Measurements from ENCODE around the gene CTNNA1. TPM values are rescaled to one million over a fixed set of nuclear protein-coding genes. Genes with fewer than 3 reads are reported as not detected.

Gene CTNNA1
- polyA plus RNA-seq, 1 of the 3 experiments (the other 2 are of a cell fraction), result 130 TPM

DNA sequence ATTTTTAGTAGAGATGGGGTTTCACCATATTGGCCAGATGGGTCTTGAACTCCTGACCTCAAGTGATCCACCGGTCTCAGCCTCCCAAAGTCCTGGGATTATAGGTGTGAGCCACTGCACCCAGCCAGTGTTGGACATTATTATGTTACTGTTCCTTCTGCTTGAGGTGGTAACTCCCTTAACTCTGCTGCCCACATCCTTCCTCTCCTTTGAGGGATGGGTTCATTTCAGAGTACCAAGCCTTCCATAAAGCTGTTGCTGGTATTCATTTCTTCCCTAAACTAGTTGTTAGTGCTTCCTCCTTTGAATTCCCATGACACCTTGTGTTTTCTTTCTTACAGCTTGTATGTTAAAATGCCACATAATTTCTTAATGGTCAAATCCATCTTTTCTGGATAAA, 54.0 kb downstream of the CTNNA1 start:
- WGBS (ENCODE audit: low lambda C conversion rate), result 100% methylated on average over 1 of the region's 1 CpG
- peaks cover 6% of the 10 kb centered on the region for H3F3A ChIP-seq (replicated peaks; ENCODE audit: insufficient read depth)
- peaks cover 66% of the 10 kb centered on the region for H4K20me1 ChIP-seq (ENCODE audit: insufficient read depth)
- H3K27ac ChIP-seq (ENCODE audit: low read depth in 2 of 2, low read length in 1 of 2), result no peak overlapping the region
- H3K4me3 ChIP-seq (ENCODE audit: low read depth in 2 of 2, low read length in 1 of 2), result no peak overlapping the region
- H3K4me1 ChIP-seq (ENCODE audit: control insufficient read depth in 1 of 2, insufficient read depth in 2 of 2, low read depth in 1 of 2, low read length in 1 of 2), result peaks cover 0 to 10% of the 10 kb centered on the region in 2 experiments; a peak in 1 of 4 replicates
- CTCF ChIA-PET, result interaction anchor here (0.9 kb wide), 1 partner anchor 17 kb away, joined by 3 read pairs; no protein-coding TSS in a partner anchor
- no peaks in the 10 kb centered on the region for H3K27me3 ChIP-seq (ENCODE audit: insufficient read depth)
- no peak overlapping the region for H3K9ac ChIP-seq
- peaks cover 84% of the 10 kb centered on the region for H3K79me2 ChIP-seq (ENCODE audit: insufficient read depth)
- POLR2A ChIA-PET, result no interaction called here
- H2AFZ ChIP-seq (ENCODE audit: low read depth), result no peak overlapping the region
- no peak for TF ChIP-seq FOXJ3 (CRISPR knock-in tag; IDR thresholded peaks at IDR 0.05)
- TF ChIP-seq POLR2AphosphoS5 (IDR thresholded peaks at IDR 0.05; ENCODE audit: low read depth, low read length), result no peak
- no peak for TF ChIP-seq EZH2phosphoT487 (IDR thresholded peaks at IDR 0.05; ENCODE audit: borderline replicate concordance, low read depth)
- TF ChIP-seq GATA2 (CRISPR knock-in tag; IDR thresholded peaks at IDR 0.05), result no peak
- no peak for TF ChIP-seq SMC3 (IDR thresholded peaks at IDR 0.05; ENCODE audit: low read depth, low read length)
- TF ChIP-seq NFIC (IDR thresholded peaks at IDR 0.05; ENCODE audit: borderline replicate concordance), result no peak
- TF ChIP-seq TAF1 (IDR thresholded peaks at IDR 0.05; ENCODE audit: borderline replicate concordance, low read depth, low read length), result no peak
- TF ChIP-seq MXI1 (IDR thresholded peaks at IDR 0.05; ENCODE audit: low read depth, low read length), result no peak
- no peak for TF ChIP-seq EP300 (IDR thresholded peaks at IDR 0.05; ENCODE audit: borderline replicate concordance in 1 of 2, low read depth in 1 of 2, low read length in 1 of 2)
- no peak for TF ChIP-seq MEF2A (IDR thresholded peaks at IDR 0.05; ENCODE audit: borderline replicate concordance, low read depth)
- no peak for TF ChIP-seq TEAD4 (IDR thresholded peaks at IDR 0.05; ENCODE audit: borderline replicate concordance, insufficient read depth)
- TF ChIP-seq JUND (IDR thresholded peaks at IDR 0.05), result no peak
- no peak for TF ChIP-seq RFX5 (IDR thresholded peaks at IDR 0.05; ENCODE audit: low read length)
- TF ChIP-seq, protein P1, sequence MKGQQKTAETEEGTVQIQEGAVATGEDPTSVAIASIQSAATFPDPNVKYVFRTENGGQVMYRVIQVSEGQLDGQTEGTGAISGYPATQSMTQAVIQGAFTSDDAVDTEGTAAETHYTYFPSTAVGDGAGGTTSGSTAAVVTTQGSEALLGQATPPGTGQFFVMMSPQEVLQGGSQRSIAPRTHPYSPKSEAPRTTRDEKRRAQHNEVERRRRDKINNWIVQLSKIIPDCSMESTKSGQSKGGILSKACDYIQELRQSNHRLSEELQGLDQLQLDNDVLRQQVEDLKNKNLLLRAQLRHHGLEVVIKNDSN (IDR thresholded peaks at IDR 0.05; ENCODE audit: borderline replicate concordance, low read depth), result no peak
- TF ChIP-seq ELF1 (IDR thresholded peaks at IDR 0.05), result no peak
- no peak for TF ChIP-seq GABPA (IDR thresholded peaks at IDR 0.05; ENCODE audit: low read depth)
- TF ChIP-seq, protein P2, sequence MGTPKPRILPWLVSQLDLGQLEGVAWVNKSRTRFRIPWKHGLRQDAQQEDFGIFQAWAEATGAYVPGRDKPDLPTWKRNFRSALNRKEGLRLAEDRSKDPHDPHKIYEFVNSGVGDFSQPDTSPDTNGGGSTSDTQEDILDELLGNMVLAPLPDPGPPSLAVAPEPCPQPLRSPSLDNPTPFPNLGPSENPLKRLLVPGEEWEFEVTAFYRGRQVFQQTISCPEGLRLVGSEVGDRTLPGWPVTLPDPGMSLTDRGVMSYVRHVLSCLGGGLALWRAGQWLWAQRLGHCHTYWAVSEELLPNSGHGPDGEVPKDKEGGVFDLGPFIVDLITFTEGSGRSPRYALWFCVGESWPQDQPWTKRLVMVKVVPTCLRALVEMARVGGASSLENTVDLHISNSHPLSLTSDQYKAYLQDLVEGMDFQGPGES (IDR thresholded peaks at IDR 0.05; ENCODE audit: low read depth, low read length), result no peak
- TF ChIP-seq, protein P3, sequence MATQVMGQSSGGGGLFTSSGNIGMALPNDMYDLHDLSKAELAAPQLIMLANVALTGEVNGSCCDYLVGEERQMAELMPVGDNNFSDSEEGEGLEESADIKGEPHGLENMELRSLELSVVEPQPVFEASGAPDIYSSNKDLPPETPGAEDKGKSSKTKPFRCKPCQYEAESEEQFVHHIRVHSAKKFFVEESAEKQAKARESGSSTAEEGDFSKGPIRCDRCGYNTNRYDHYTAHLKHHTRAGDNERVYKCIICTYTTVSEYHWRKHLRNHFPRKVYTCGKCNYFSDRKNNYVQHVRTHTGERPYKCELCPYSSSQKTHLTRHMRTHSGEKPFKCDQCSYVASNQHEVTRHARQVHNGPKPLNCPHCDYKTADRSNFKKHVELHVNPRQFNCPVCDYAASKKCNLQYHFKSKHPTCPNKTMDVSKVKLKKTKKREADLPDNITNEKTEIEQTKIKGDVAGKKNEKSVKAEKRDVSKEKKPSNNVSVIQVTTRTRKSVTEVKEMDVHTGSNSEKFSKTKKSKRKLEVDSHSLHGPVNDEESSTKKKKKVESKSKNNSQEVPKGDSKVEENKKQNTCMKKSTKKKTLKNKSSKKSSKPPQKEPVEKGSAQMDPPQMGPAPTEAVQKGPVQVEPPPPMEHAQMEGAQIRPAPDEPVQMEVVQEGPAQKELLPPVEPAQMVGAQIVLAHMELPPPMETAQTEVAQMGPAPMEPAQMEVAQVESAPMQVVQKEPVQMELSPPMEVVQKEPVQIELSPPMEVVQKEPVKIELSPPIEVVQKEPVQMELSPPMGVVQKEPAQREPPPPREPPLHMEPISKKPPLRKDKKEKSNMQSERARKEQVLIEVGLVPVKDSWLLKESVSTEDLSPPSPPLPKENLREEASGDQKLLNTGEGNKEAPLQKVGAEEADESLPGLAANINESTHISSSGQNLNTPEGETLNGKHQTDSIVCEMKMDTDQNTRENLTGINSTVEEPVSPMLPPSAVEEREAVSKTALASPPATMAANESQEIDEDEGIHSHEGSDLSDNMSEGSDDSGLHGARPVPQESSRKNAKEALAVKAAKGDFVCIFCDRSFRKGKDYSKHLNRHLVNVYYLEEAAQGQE (IDR thresholded peaks at IDR 0.05; ENCODE audit: low read depth, low read length), result no peak
- no peak for TF ChIP-seq RAD21 (IDR thresholded peaks at IDR 0.05; ENCODE audit: low read length)
- no peaks in the 10 kb centered on the region for H3K9me3 ChIP-seq
- H3K9me2 ChIP-seq, result no peaks in the 10 kb centered on the region
- H3K4me2 ChIP-seq, result no peak overlapping the region
- no peak for DNase-seq
- H3K36me3 ChIP-seq (replicated peaks in 1 of 2; ENCODE audit: control insufficient read depth in 1 of 2, insufficient read depth in 2 of 2, low read length in 1 of 2), result peaks cover 7 to 38% of the 10 kb centered on the region in 2 experiments

All from SK-N-SH (cell line).